CD4-positive, alpha-beta T cell (primary cell): Measurements from ENCODE around the gene KLHDC7A. TPM values are rescaled to one million over a fixed set of nuclear protein-coding genes. Genes with fewer than 3 reads are reported as not detected.

Experiments
- ATAC-seq: fragments of 200-7000 bp; cut with Tn5 transposase; one replicate; pipeline ENCODE4 v1.10.0; 2022; ENCODE audit warnings: mild to moderate bottlenecking; ENCODE audit not compliant: poor library complexity
- CTCF ChIA-PET: fragments of 350-600 bp; sonication (Branson Sonifier 250); formaldehyde crosslinking; loops from one replicate; lab custom pipeline; 2021; ENCODE audit warnings: antibody characterized with exemption, inconsistent platforms; lab: Charles Lee
- POLR2A ChIA-PET: fragments of 350-600 bp; sonication (Branson Sonifier 250); formaldehyde crosslinking; loops from one replicate; lab custom pipeline; 2021; ENCODE audit warnings: antibody characterized with exemption, inconsistent platforms; lab: Charles Lee
- DNase-seq, 14 experiments: peaks; one replicate each; pipeline ENCODE4 v3.0.0-alpha.2; 2013 to 2020; ENCODE audit warnings: mixed read lengths in 2 of 14
- H3K27ac ChIP-seq, 2 donors: one replicate each; pipeline versions ENCODE4 v1.5.1 to v1.7.0; 2013; ENCODE audit warnings: low read length in 2 of 2, low read depth in 1 of 2, mild to moderate bottlenecking in 1 of 2
- H3K27me3 ChIP-seq, 2 experiments: 1 replicate in 1 of 2; 2 replicates in 1 of 2; pipeline versions ENCODE4 v1.6.1 to v1.7.0; 2013; ENCODE audit warnings: low read length in 2 of 2, control low read depth in 1 of 2, mild to moderate bottlenecking in 1 of 2, moderate library complexity in 1 of 2; ENCODE audit not compliant: insufficient read depth in 2 of 2, control insufficient read depth in 1 of 2
- H3K36me3 ChIP-seq: one replicate; pipeline ENCODE4 v1.6.1; 2013; ENCODE audit warnings: low read length, control low read depth; ENCODE audit not compliant: insufficient read depth
- H3K4me1 ChIP-seq: one replicate; pipeline ENCODE4 v1.6.1; 2013; ENCODE audit warnings: low read length, control low read depth; ENCODE audit not compliant: insufficient read depth
- H3K4me3 ChIP-seq: one replicate; pipeline ENCODE4 v1.5.1; 2013; ENCODE audit warnings: mild to moderate bottlenecking, low read length, moderate library complexity
- H3K9me3 ChIP-seq, 2 experiments: 1 replicate in 1 of 2; 2 replicates in 1 of 2; pipeline versions ENCODE4 v1.6.1 to v1.7.0; 2013; ENCODE audit warnings: low read length in 2 of 2, mild to moderate bottlenecking in 2 of 2, control low read depth in 1 of 2, moderate library complexity in 1 of 2; ENCODE audit not compliant: control insufficient read depth in 1 of 2, insufficient read depth in 1 of 2
- H3K27ac Mint-ChIP-seq: one replicate; pipeline ENCODE4 v1.8.0; 2020; ENCODE audit warnings: mixed read lengths
- H3K27me3 Mint-ChIP-seq: one replicate; pipeline ENCODE4 v1.8.0; 2021; ENCODE audit warnings: mixed read lengths
- H3K36me3 Mint-ChIP-seq: one replicate; pipeline ENCODE4 v1.8.0; 2021; ENCODE audit warnings: low read depth, mixed read lengths
- H3K4me1 Mint-ChIP-seq: one replicate; pipeline ENCODE4 v1.8.0; 2021; ENCODE audit warnings: low read depth, mixed read lengths
- H3K4me3 Mint-ChIP-seq: one replicate; pipeline ENCODE4 v1.8.0; 2020; ENCODE audit warnings: mild to moderate bottlenecking, mixed read lengths
- H3K9me3 Mint-ChIP-seq: one replicate; pipeline ENCODE4 v1.8.0; 2020; ENCODE audit warnings: mixed read lengths
- CTCF ChIP-seq: fragments of 200-600 bp; IDR thresholded peaks from one replicate; pipeline ENCODE4 v1.8.0; 2022; ENCODE audit warnings: antibody characterized with exemption, mild to moderate bottlenecking
- intact Hi-C, 2 experiments: fragments of 100-400 bp; cut with DNase I in 1 of 2; cut with micrococcal nuclease in 1 of 2; formaldehyde crosslinking; loops; one replicate each; pipeline versions ENCODE4 v1.15.1 to v1.9.0; 2023 to 2025; cut with DNase I, micrococcal nuclease
- total RNA-seq, 174 experiments: library from RNA in 2 of 174; stranded (reverse) in 2 of 174; gene quantifications; one replicate each; pipeline ENCODE4 v1.2.3 and lab custom pipeline; 2021 to 2026

Gene KLHDC7A
- total RNA-seq, 2 experiments from 2014 or later, result not detected

GRCh38 chr1:18501833-18502232, 21.1 kb downstream of the KLHDC7A start:
- H3K36me3 Mint-ChIP-seq, result no peaks in the 10 kb centered on the region
- Histone ChIP-seq H3K4me1 (no peaks in the 10 kb centered on the region), H3K27me3 (peaks cover 9 to 15% of the 10 kb centered on the region in 2 experiments), H3K4me3 (no peak overlapping the region), H3K9me3 (no peaks in the 10 kb centered on the region), H3K27ac (no peak overlapping the region), H3K36me3 (no peaks in the 10 kb centered on the region)
- intact Hi-C loops, result no loop called here
- ChIA-PET CTCF (no interaction called here), POLR2A (no interaction called here)
- H3K27ac Mint-ChIP-seq, result no peak overlapping the region
- H3K4me3 Mint-ChIP-seq, result no peak overlapping the region
- peaks cover 11% of the 10 kb centered on the region for H3K9me3 Mint-ChIP-seq
- ATAC-seq (no peak), DNase-seq (no peak)
- H3K27me3 Mint-ChIP-seq, result peaks cover 40% of the 10 kb centered on the region
- no peak for TF ChIP-seq CTCF
- H3K4me1 Mint-ChIP-seq, result no peaks in the 10 kb centered on the region

GRCh38 chr1:18504609-18505008, 23.9 kb downstream of the KLHDC7A start:
- no peak overlapping the region for H3K27ac Mint-ChIP-seq
- H3K9me3 Mint-ChIP-seq, result peaks cover 16% of the 10 kb centered on the region

GRCh38 chr1:18505666-18506065, 24.9 kb downstream of the KLHDC7A start:
- no peaks in the 10 kb centered on the region for H3K36me3 Mint-ChIP-seq
- H3K27me3 Mint-ChIP-seq, result peaks cover 17% of the 10 kb centered on the region
- Histone ChIP-seq H3K4me3 (no peak overlapping the region), H3K36me3 (no peaks in the 10 kb centered on the region), H3K27me3 (peaks cover 3 to 6% of the 10 kb centered on the region in 2 experiments), H3K27ac (no peak overlapping the region), H3K9me3 (peaks cover 0 to 4% of the 10 kb centered on the region in 2 experiments), H3K4me1 (no peaks in the 10 kb centered on the region)
- no peak overlapping the region for H3K27ac Mint-ChIP-seq
- ATAC-seq (no peak), DNase-seq (no peak)
- CTCF ChIA-PET, result interaction anchor here (0.6 kb wide), 1 partner anchor 17 kb away, joined by 3 read pairs; no protein-coding TSS in a partner anchor
- no peaks in the 10 kb centered on the region for H3K4me1 Mint-ChIP-seq
- no peak for TF ChIP-seq CTCF
- H3K9me3 Mint-ChIP-seq, result peaks cover 16% of the 10 kb centered on the region
- intact Hi-C loops, result no loop called here
- POLR2A ChIA-PET, result no interaction called here
- H3K4me3 Mint-ChIP-seq, result no peak overlapping the region

More at GRCh38 chr1:18504609-18505008, 23.9 kb downstream of the KLHDC7A start:
- H3K4me3 Mint-ChIP-seq, result no peak overlapping the region
- H3K4me3 ChIP-seq, result no peak overlapping the region
- H3K36me3 Mint-ChIP-seq, result no peaks in the 10 kb centered on the region
- ChIA-PET CTCF (no interaction called here), POLR2A (no interaction called here)
- H3K36me3 ChIP-seq, result no peaks in the 10 kb centered on the region
- H3K4me1 Mint-ChIP-seq, result no peaks in the 10 kb centered on the region
- ATAC-seq (no peak), DNase-seq (no peak)
- TF ChIP-seq CTCF, result no peak
- H3K4me1 ChIP-seq, result no peaks in the 10 kb centered on the region
- H3K27ac ChIP-seq, result no peak overlapping the region
- peaks cover 26% of the 10 kb centered on the region for H3K27me3 Mint-ChIP-seq
- H3K9me3 ChIP-seq, result no peaks in the 10 kb centered on the region
- intact Hi-C loops, result no loop called here
- peaks cover 4 to 12% of the 10 kb centered on the region in 2 experiments for H3K27me3 ChIP-seq
